NCI-H526 treated with DMSO at 0.1 percent for 48 hours (cell line): ENCODE measurements around the gene CRACR2B.

Experiments used
- DNase-seq: peaks from one replicate; lab custom pipeline; 2025; lab: John Stamatoyannopoulos, UW

Gene CRACR2B

GRCh38 chr11:811446-812245 is 16.1 kb upstream of the CRACR2B start:
- DNase-seq, result no peak

- DNase-seq, result no peak
These were observed 15.3 kb upstream of the CRACR2B start for GRCh38 chr11:812390-812789.

GRCh38 chr11:813072-813455 is 14.7 kb upstream of the CRACR2B start:
- DNase-seq, result no peak

GRCh38 chr11:813456-814096 is 14.1 kb upstream of the CRACR2B start:
- DNase-seq, result no peak

GRCh38 chr11:815675-816432 is 11.9 kb upstream of the CRACR2B start:
- DNase-seq, result no peak

- DNase-seq, result no peak
These were observed 11.3 kb upstream of the CRACR2B start for GRCh38 chr11:816433-816779.

GRCh38 chr11:818396-819128 is 9.2 kb upstream of the CRACR2B start, which contains the start of gene PNPLA2:
PNPLA2 (plus strand) TSS chr11:818914; CDS start chr11:819719, 805 bp downstream.
- no peak for DNase-seq

- DNase-seq, result peak; percentile 80
These were observed 8.4 kb upstream of the CRACR2B start for GRCh38 chr11:819129-819931.

- peak; percentile 51 for DNase-seq
These were observed 7.6 kb upstream of the CRACR2B start for GRCh38 chr11:819943-820649.

- no peak for DNase-seq
These were observed 6.8 kb upstream of the CRACR2B start for GRCh38 chr11:820655-821511.

GRCh38 chr11:821512-822371 is 6.0 kb upstream of the CRACR2B start:
- DNase-seq, result no peak

GRCh38 chr11:823441-824291 is 4.1 kb upstream of the CRACR2B start:
- DNase-seq, result no peak

GRCh38 chr11:824292-824880 is 3.3 kb upstream of the CRACR2B start:
- DNase-seq, result peak; percentile 61

- no peak for DNase-seq
These were observed 2.8 kb upstream of the CRACR2B start for GRCh38 chr11:824942-825341.

- no peak for DNase-seq
These were observed 2.1 kb upstream of the CRACR2B start for GRCh38 chr11:825366-826226.

GRCh38 chr11:826227-826621 is 1.5 kb upstream of the CRACR2B start:
- DNase-seq, result no peak

- no peak for DNase-seq
These were observed 928 bp upstream of the CRACR2B start for GRCh38 chr11:826836-827145.
